Kidney (tissue), 14 donors: ENCODE measurements around the gene DUSP16. TPM values are rescaled to one million over a fixed set of nuclear protein-coding genes. Genes with fewer than 3 reads are reported as not detected.

Experiments used
- DNase-seq, 5 donors: peaks; one replicate each; pipeline ENCODE4 v3.0.0-alpha.2; 2013 to 2020
- FAIRE-seq: peaks from 2 replicates; lab custom pipeline; 2012; peaks lifted over from hg19 to GRCh38; lab: Jason Lieb, UNC
- H3K27ac ChIP-seq, 2 donors: one replicate each; pipeline ENCODE4 v1.7.0; 2013; ENCODE audit warnings: low read depth in 2 of 2, low read length in 2 of 2, inconsistent platforms in 1 of 2
- H3K27me3 ChIP-seq: one replicate; pipeline ENCODE4 v1.7.1; 2013; ENCODE audit warnings: low read length, inconsistent platforms; ENCODE audit not compliant: control insufficient read depth, insufficient read depth
- H3K36me3 ChIP-seq, 3 donors: one replicate each; pipeline versions ENCODE4 v1.7.0 to v1.7.1; 2013; ENCODE audit warnings: low read length in 3 of 3, control low read depth in 1 of 3, inconsistent platforms in 1 of 3; ENCODE audit not compliant: insufficient read depth in 3 of 3, control insufficient read depth in 2 of 3
- H3K4me1 ChIP-seq, 3 donors: one replicate each; pipeline versions ENCODE4 v1.7.0 to v1.7.1; 2013; ENCODE audit warnings: low read length in 3 of 3, inconsistent platforms in 1 of 3, low read depth in 1 of 3; ENCODE audit not compliant: control insufficient read depth in 2 of 3, insufficient read depth in 2 of 3
- H3K4me3 ChIP-seq, 3 donors: one replicate each; pipeline versions ENCODE4 v1.7.0 to v1.8.1; 2013; ENCODE audit warnings: low read length in 3 of 3, control low read depth in 1 of 3, inconsistent platforms in 1 of 3
- H3K9ac ChIP-seq, 3 donors: one replicate each; pipeline versions ENCODE4 v1.7.0 to v1.7.1; 2013; ENCODE audit warnings: low read length in 3 of 3, control low read depth in 1 of 3, inconsistent platforms in 1 of 3
- H3K9me3 ChIP-seq, 3 donors: one replicate each; pipeline versions ENCODE4 v1.7.0 to v1.7.1; 2013; ENCODE audit warnings: low read length in 3 of 3, control low read depth in 1 of 3, inconsistent platforms in 1 of 3; ENCODE audit not compliant: control insufficient read depth in 2 of 3, insufficient read depth in 1 of 3
- intact Hi-C: fragments of 100-400 bp; cut with DNase I; formaldehyde crosslinking; loops from one replicate; pipeline ENCODE4 v1.11.1; 2022
- polyA plus RNA-seq: library from polyadenylated mRNA; stranded (reverse); fragments of 350-450 nt; fragmentation: Illumina TruSeq; extraction: RNeasy Lipid Tissue Mini Kit (QIAGEN cat#74804); gene quantifications from one replicate; pipeline ENCODE4 v1.2.3, GENCODE V29; 2014; ENCODE audit warnings: low read depth, low replicate concordance; ENCODE audit not compliant: insufficient read depth
- total RNA-seq: library from RNA; stranded (reverse); fragmentation: NEBNext Ultra II Directional; extraction: Animal tissue kit (Norgen Biotek cat#: 25700); gene quantifications from one replicate; pipeline ENCODE4 v1.2.1, GENCODE V29; 2021
- TF ChIP-seq, protein P1 (sequence below): IDR thresholded peaks from 3 replicates; pipeline ENCODE4 v1.5.1; 2012; ENCODE audit warnings: mild to moderate bottlenecking, moderate library complexity, borderline replicate concordance; ENCODE audit not compliant: insufficient read depth; ENCODE audit errors: extremely low read depth
- donor health status: control.
- donor health status: control.
- donor health status: control.
- donor health status: control.
- donor health status: control.
- donor health status: DM: yes; HTN: yes; CAD: no.
- donor health status: Normal renal cell carcinoma (clear cell type).

Gene DUSP16
- total and polyA plus RNA-seq, 2 donors from 2014 or later = 6.6 to 27.4 TPM

DNA sequence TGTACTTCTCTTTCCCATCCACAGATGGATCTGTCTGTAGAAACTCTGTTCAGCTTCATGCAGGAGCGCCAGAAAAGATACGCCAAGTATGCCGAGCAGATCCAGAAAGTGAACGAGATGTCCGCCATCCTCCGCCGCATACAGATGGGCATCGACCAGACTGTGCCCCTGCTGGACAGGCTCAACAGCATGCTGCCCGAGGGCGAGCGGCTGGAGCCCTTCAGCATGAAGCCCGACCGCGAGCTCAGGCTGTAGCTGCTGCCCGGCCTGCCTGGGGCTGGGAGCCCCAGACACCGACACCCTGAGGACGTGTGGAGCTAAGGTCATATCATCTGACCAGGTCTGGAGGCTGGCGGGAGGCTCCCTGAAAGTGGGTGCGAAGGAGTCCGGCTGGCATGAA lies 97.1 kb downstream of the DUSP16 start:
- DNase-seq (no peak), FAIRE-seq (no peak)
- no peak overlapping the region for H3K27ac ChIP-seq
- H3K27me3 ChIP-seq = no peaks in the 10 kb centered on the region
- no peak overlapping the region for H3K4me3 ChIP-seq
- intact Hi-C loops = no loop called here
- H3K9me3 ChIP-seq = no peaks in the 10 kb centered on the region
- H3K9ac ChIP-seq = no peak overlapping the region
- peaks cover 0 to 2% (median 0%) of the 10 kb centered on the region in 3 donors for H3K36me3 ChIP-seq
- TF ChIP-seq, protein P1, sequence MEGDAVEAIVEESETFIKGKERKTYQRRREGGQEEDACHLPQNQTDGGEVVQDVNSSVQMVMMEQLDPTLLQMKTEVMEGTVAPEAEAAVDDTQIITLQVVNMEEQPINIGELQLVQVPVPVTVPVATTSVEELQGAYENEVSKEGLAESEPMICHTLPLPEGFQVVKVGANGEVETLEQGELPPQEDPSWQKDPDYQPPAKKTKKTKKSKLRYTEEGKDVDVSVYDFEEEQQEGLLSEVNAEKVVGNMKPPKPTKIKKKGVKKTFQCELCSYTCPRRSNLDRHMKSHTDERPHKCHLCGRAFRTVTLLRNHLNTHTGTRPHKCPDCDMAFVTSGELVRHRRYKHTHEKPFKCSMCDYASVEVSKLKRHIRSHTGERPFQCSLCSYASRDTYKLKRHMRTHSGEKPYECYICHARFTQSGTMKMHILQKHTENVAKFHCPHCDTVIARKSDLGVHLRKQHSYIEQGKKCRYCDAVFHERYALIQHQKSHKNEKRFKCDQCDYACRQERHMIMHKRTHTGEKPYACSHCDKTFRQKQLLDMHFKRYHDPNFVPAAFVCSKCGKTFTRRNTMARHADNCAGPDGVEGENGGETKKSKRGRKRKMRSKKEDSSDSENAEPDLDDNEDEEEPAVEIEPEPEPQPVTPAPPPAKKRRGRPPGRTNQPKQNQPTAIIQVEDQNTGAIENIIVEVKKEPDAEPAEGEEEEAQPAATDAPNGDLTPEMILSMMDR = no peak
- H3K4me1 ChIP-seq = no peaks in the 10 kb centered on the region

- H3K36me3 ChIP-seq = peaks cover 0 to 2% (median 0%) of the 10 kb centered on the region in 3 donors
- no peak overlapping the region for H3K4me3 ChIP-seq
- FAIRE-seq = no peak
- TF ChIP-seq, protein P1 = no peak
- H3K9ac ChIP-seq = no peak overlapping the region
- no peak overlapping the region for H3K27ac ChIP-seq
- no peaks in the 10 kb centered on the region for H3K27me3 ChIP-seq
- no peaks in the 10 kb centered on the region for H3K9me3 ChIP-seq
- DNase-seq = no peak
- no peaks in the 10 kb centered on the region for H3K4me1 ChIP-seq
- intact Hi-C loops = no loop called here
These were observed 100.7 kb downstream of the DUSP16 start for GRCh38 chr12:12461923-12462315.

DNA sequence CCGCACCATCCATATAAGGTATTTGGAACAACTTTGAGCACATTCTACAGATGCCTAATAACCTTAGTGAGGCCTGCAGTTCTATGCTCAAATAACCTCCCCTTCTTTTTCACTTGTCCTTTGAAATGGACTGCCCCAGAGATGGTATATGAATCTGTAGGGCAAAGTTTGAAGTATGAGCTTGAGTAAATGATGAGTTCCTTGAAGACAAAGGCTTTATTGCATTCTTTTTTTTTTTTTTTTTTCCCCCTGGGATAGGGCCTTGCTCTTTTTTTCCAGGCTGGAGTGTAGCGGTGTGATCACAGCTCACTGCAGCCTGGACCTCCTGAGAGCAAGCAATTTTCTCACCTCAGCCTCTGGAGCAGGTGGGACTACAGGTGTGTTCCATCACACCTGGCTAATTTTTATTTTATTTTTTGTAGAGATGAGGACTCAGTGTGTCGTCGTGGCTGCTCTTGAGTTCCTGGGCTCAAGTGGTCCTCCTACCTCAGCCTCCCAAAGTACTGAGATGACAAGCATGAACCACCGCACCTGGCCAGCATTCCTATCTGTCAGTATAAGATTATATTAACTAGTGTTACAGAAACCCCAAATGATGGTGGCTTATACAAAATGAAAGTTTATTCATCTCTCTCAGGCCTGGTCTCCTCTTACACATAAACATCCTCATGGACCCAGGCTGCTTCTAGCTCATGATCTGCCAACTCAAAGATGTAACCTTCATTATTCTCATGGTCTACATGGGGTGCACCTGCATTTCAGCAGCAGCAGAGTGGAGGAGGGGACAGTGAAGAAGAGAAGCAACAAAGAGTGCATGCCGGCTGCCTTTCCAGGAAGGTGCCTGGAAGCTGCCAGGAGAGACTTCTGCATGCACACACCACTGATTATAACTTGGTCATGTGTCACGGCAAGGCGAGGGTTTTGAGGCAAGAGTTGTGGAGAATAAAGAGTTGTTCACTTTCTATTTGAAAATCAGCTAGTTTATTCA lies 101.4 kb downstream of the DUSP16 start:
- TF ChIP-seq, protein P1 = no peak
- H3K36me3 ChIP-seq = peaks cover 0 to 2% (median 0%) of the 10 kb centered on the region in 3 donors
- H3K9me3 ChIP-seq = no peaks in the 10 kb centered on the region
- H3K4me1 ChIP-seq = no peaks in the 10 kb centered on the region
- no peak overlapping the region for H3K27ac ChIP-seq
- intact Hi-C loops = no loop called here
- no peaks in the 10 kb centered on the region for H3K27me3 ChIP-seq
- H3K4me3 ChIP-seq = no peak overlapping the region
- H3K9ac ChIP-seq = no peak overlapping the region
- FAIRE-seq = no peak
- DNase-seq = no peak
